PC-3 (cell line): Measurements from ENCODE around the gene MOK. TPM values are rescaled to one million over a fixed set of nuclear protein-coding genes. Genes with fewer than 3 reads are reported as not detected.

ENCODE experiments used
- ATAC-seq: fragments of 200-7000 bp; cut with Tn5 transposase; 2 replicates; pipeline ENCODE4 v1.9.1; 2020; ENCODE audit warnings: mild to moderate bottlenecking, moderate library complexity
- BruUV-seq: library from RNA; stranded (reverse); fragments of 400-500 nt; replicated peaks from 2 replicates; lab custom pipeline; 2021; lab: Mats Ljungman, UMichigan
- CTCF ChIA-PET: fragments of 300-600 bp; sonication (Branson Sonifier 250); formaldehyde crosslinking; loops from one replicate; lab custom pipeline; 2022; ENCODE audit warnings: antibody characterized with exemption; lab: Charles Lee
- POLR2A ChIA-PET: fragments of 300-600 bp; sonication (Branson Sonifier 250); formaldehyde crosslinking; loops from one replicate; lab custom pipeline; 2022; ENCODE audit warnings: antibody characterized with exemption; ENCODE audit not compliant: unreplicated experiment; lab: Charles Lee
- DNase-seq: peaks from one replicate; pipeline ENCODE4 v3.0.0-alpha.2; 2015
- H2AFZ ChIP-seq: fragments of 300-600 bp; sonication (generic); 2 replicates; pipeline ENCODE4 v1.6.0; 2016; ENCODE audit warnings: antibody characterized with exemption, low read length
- H3F3A ChIP-seq: fragments of 300-600 bp; sonication (generic); one replicate; pipeline ENCODE4 v1.6.0; 2017; ENCODE audit warnings: antibody characterized with exemption, low read length, control low read depth, mild to moderate bottlenecking; ENCODE audit not compliant: unreplicated experiment
- H3K27ac ChIP-seq: fragments of 300-600 bp; sonication (generic); 2 replicates; pipeline ENCODE4 v1.5.1; 2016; ENCODE audit warnings: mild to moderate bottlenecking, low read length
- H3K27me3 ChIP-seq: fragments of 300-600 bp; sonication (generic); 2 replicates; pipeline ENCODE4 v1.6.1; 2016; ENCODE audit warnings: low read length, mixed read lengths
- H3K36me3 ChIP-seq: fragments of 300-600 bp; sonication (generic); 2 replicates; pipeline ENCODE4 v1.6.1; 2016; ENCODE audit warnings: low read depth, mixed run types, low read length, mixed read lengths
- H3K4me1 ChIP-seq: fragments of 300-600 bp; sonication (generic); 2 replicates; pipeline ENCODE4 v1.5.1; 2016; ENCODE audit warnings: low read length; ENCODE audit not compliant: insufficient read depth
- H3K4me2 ChIP-seq: fragments of 300-600 bp; sonication (generic); 2 replicates; pipeline ENCODE4 v1.6.0; 2016; ENCODE audit warnings: low read length
- H3K4me3 ChIP-seq: fragments of 300-600 bp; sonication (generic); 2 replicates; pipeline ENCODE4 v1.5.1; 2016; ENCODE audit warnings: mild to moderate bottlenecking, low read length, mixed read lengths
- H3K79me2 ChIP-seq: fragments of 300-600 bp; sonication (generic); 2 replicates; pipeline ENCODE4 v1.6.1; 2017; ENCODE audit warnings: low read length, mixed read lengths
- H3K9ac ChIP-seq: fragments of 300-600 bp; sonication (generic); 2 replicates; pipeline ENCODE4 v1.6.0; 2016; ENCODE audit warnings: mild to moderate bottlenecking, low read length
- H3K9me2 ChIP-seq: fragments of 300-600 bp; sonication (generic); replicated peaks from 2 replicates; pipeline ENCODE4 v1.6.1; 2016; ENCODE audit warnings: mixed run types, low read length, mixed read lengths
- H3K9me3 ChIP-seq: fragments of 300-600 bp; sonication (generic); 2 replicates; pipeline ENCODE4 v1.6.1; 2016; ENCODE audit warnings: low read length, mixed read lengths
- H4K20me1 ChIP-seq: fragments of 300-600 bp; sonication (generic); 2 replicates; pipeline ENCODE4 v1.6.1; 2016; ENCODE audit warnings: low read length, mixed read lengths
- CTCF ChIP-seq: fragments of 300-600 bp; sonication (generic); conservative IDR thresholded peaks from 2 replicates; pipeline ENCODE4 v1.5.1; 2017; ENCODE audit warnings: antibody characterized with exemption, low read depth, mild to moderate bottlenecking, low read length
- EZH2 ChIP-seq: fragments of 300-600 bp; sonication (generic); IDR thresholded peaks from one replicate; pipeline ENCODE4 v1.6.1; 2017; ENCODE audit warnings: antibody characterized with exemption, mild to moderate bottlenecking, low read length; ENCODE audit not compliant: unreplicated experiment
- EZH2phosphoT487 ChIP-seq: fragments of 300-600 bp; sonication (generic); IDR thresholded peaks from 2 replicates; pipeline ENCODE4 v1.6.1; 2018; ENCODE audit warnings: mild to moderate bottlenecking, antibody characterized with exemption, low read length, borderline replicate concordance
- intact Hi-C: fragments of 100-400 bp; cut with micrococcal nuclease; formaldehyde crosslinking; loops from 2 replicates; pipeline ENCODE4 v1.9.0; 2023
- total RNA-seq: library from RNA; depleted of rRNA; stranded (reverse); fragments of >200 nt; gene quantifications from 2 replicates; pipeline ENCODE4 v1.2.3, GENCODE V29; 2014

The MOK gene
- total RNA-seq, 1 experiment from 2014 or later = 108 TPM

- Histone ChIP-seq H3K36me3 (0 out of 2 replicates have a peak, but pooled peaks cover 4% of the 10 kb centered on the region), H3F3A (peaks cover 10% of the 10 kb centered on the region), H3K27me3 (no peaks in the 10 kb centered on the region), H3K27ac (no peak overlapping the region), H3K4me2 (no peak overlapping the region), H2AFZ (no peak overlapping the region), H3K4me3 (no peak overlapping the region), H3K4me1 (peaks cover 42% of the 10 kb centered on the region), H3K9ac (no peak overlapping the region), H4K20me1 (no peaks in the 10 kb centered on the region), H3K9me3 (no peaks in the 10 kb centered on the region), H3K79me2 (peaks cover 43% of the 10 kb centered on the region), H3K9me2 (no peaks in the 10 kb centered on the region)
- TF ChIP-seq CTCF = no peak
- no peak for ATAC-seq
- ChIA-PET POLR2A (no interaction called here), CTCF (no interaction called here)
- no TSS peak for BruUV-seq
- intact Hi-C loops = no loop called here
- no peak for DNase-seq
These were observed 85.6 kb downstream of the MOK start for GRCh38 chr14:102219316-102219715.

- TF ChIP-seq CTCF (no peak), EZH2 (no peak), EZH2phosphoT487 (no peak)
- POLR2A ChIA-PET = no interaction called here
- no peaks in the 10 kb centered on the region for H4K20me1 ChIP-seq
- no peak overlapping the region for H3K4me3 ChIP-seq
- no peak overlapping the region for H3K27ac ChIP-seq
- no peak overlapping the region for H3K9ac ChIP-seq
- H3K9me3 ChIP-seq = no peaks in the 10 kb centered on the region
- H3F3A ChIP-seq = peaks cover 11% of the 10 kb centered on the region
- peaks cover 48% of the 10 kb centered on the region for H3K4me1 ChIP-seq
- no peak overlapping the region for H3K4me2 ChIP-seq
- CTCF ChIA-PET = no interaction called here
- H2AFZ ChIP-seq = no peak overlapping the region
- no peaks in the 10 kb centered on the region for H3K9me2 ChIP-seq
- DNase-seq = no peak
- peaks cover 48% of the 10 kb centered on the region for H3K79me2 ChIP-seq
- no peaks in the 10 kb centered on the region for H3K27me3 ChIP-seq
- ATAC-seq = no peak
- H3K36me3 ChIP-seq = 0 out of 2 replicates have a peak, but pooled peaks cover 4% of the 10 kb centered on the region
- intact Hi-C loops = no loop called here
- no TSS peak for BruUV-seq
These were observed 86.3 kb downstream of the MOK start for GRCh38 chr14:102218688-102219087.

- Histone ChIP-seq H2AFZ (no peak overlapping the region), H3K4me2 (no peak overlapping the region), H3K9ac (no peak overlapping the region), H3K27ac (no peak overlapping the region), H3K9me3 (no peaks in the 10 kb centered on the region), H3K9me2 (no peaks in the 10 kb centered on the region), H3K4me3 (no peak overlapping the region), H3K79me2 (peaks cover 53% of the 10 kb centered on the region), H3K36me3 (0 out of 2 replicates have a peak, but pooled peaks cover 4% of the 10 kb centered on the region), H3K4me1 (peaks cover 48% of the 10 kb centered on the region), H3K27me3 (no peaks in the 10 kb centered on the region), H4K20me1 (no peaks in the 10 kb centered on the region), H3F3A (peaks cover 11% of the 10 kb centered on the region)
- DNase-seq (no peak), ATAC-seq (no peak)
- POLR2A ChIA-PET = no interaction called here
- no TSS peak for BruUV-seq
- intact Hi-C loops = no loop called here
- TF ChIP-seq EZH2 (no peak), EZH2phosphoT487 (no peak), CTCF (no peak)
- CTCF ChIA-PET = no interaction called here
These were observed 87.0 kb downstream of the MOK start for GRCh38 chr14:102217987-102218421.
